NCI-H1417 treated with DMSO at 0.1 percent for 48 hours (cell line): ENCODE data around the gene IFT80.
"Not testable (repeated sequence)": the region's sequence is repeated elsewhere in the genome, so short reads cannot be mapped to it uniquely, and the experiment has no call there.

Experiments used
- DNase-seq: peaks from one replicate; lab custom pipeline; 2025; lab: John Stamatoyannopoulos, UW

The IFT80 gene

DNA sequence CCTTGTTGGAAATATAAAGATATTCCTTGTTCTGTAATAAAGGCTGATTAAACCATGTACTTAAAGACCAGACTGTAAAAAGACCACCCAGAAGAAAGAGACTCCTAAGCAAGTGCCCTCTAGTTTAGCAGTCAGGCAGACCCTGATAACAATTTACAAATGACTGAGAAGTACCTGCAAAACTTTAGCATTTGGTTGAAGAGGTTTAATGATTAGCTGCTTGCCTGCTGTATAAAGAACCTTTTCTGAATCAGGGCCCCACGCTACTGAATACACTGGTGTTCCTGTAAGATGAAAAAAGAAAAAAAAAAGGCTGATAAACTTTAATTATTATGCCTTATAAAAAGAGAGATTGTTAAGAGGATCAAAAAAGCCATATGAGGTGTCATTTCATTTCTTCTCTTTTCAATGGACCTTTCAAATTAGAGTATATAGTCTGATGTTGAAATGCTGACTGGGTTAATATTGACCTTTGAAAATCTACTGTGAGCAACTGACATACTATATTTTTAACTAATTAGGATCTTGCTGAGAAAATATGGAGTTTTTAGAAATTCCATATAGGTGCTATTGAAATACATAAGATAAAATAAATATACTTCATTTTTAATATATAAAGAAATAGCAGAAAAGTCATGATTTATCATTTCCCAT is 33.0 kb downstream of the IFT80 start:
- no peak for DNase-seq

DNA sequence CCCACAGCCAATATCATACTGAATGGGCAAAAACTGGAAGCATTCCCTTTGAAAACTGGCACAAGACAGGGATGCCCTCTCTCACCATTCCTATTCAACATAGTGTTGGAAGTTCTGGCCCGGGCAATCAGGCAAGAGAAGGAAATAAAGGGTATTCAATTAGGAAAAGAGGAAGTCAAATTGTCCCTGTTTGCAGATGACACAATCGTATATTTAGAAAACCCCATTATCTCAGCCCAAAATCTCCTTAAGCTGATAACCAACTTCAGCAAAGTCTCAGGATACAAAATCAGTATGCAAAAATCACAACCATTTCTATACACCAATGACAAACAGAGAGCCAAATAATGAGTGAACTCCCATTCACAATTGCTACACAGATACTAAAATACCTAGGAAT is 36.1 kb downstream of the IFT80 start:
- DNase-seq: not testable (repeated sequence)

DNA sequence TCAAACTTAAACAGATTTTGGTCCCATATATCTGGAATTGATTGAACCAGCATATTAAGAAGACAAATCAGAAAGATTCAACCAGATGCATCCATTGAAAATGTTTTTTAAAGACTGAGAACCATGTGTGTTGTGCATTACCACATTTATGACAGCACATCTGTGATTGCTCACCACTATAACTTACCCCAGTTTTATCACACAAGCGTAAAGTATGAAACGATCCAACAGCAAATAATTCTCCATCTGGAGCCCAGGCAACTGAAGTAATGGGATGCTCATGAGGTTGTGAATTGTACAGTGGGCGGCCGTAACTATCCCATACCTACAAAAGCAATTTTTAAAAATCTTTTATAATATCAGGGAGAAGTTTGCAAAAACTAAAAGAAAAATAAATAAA is 43.2 kb downstream of the IFT80 start:
- no peak for DNase-seq

DNA sequence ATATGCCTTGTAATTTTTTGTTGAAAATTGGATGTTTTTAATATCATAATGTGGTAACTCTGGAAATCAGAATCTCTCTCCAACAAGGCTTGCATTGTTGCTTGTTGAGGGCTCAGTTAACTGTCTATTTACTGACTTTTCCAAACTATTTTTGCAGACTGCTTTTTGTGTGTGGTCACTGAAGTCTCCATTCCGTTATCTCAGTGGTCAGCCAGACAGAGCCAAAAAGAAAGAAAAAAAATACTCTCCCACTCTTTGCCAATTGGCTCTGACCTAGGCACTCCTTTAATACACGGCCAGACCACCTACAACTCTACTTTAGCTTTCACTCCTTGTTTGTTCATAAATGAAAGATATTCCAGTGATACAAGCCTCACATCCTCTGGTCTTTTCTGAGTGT is 52.5 kb downstream of the IFT80 start:
- DNase-seq: no peak

DNA sequence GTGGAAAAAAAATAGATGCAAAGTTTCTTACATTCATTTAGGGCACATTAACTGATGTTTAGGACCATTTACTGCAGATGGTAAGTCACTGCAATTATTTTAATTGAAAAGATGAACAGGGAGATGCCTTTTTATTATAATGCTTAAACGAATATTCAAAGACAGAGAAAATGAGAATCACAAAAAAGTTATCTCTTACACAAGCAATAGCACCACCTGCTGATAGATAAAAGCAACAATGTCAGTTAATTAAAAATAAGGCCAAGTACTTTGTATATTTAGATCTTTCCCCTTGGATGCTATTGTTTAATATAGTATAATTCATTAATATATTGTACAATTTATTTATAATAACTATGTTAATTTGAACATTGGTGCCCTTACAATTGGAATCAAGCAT is 55.9 kb downstream of the IFT80 start:
- no peak for DNase-seq

DNA sequence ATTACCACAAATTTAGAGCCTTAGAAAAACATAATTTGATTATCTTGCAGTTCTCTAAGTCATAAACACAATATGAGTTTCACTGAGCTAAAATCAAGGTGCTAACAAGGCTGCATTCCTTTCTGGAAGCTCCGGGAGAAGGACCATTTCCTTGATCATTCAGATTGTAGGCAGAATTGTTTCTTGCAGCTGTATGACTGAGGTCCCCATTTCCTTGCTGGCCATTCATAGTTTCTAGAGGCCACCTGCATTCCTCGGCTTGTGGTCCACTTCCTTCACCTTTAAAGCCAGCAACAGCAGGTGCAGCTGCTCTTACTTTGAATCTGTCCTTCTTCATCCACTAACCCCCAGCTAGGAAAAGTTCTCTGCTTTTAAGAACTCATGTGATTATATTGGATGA is 58.7 kb downstream of the IFT80 start:
- no peak for DNase-seq

DNA sequence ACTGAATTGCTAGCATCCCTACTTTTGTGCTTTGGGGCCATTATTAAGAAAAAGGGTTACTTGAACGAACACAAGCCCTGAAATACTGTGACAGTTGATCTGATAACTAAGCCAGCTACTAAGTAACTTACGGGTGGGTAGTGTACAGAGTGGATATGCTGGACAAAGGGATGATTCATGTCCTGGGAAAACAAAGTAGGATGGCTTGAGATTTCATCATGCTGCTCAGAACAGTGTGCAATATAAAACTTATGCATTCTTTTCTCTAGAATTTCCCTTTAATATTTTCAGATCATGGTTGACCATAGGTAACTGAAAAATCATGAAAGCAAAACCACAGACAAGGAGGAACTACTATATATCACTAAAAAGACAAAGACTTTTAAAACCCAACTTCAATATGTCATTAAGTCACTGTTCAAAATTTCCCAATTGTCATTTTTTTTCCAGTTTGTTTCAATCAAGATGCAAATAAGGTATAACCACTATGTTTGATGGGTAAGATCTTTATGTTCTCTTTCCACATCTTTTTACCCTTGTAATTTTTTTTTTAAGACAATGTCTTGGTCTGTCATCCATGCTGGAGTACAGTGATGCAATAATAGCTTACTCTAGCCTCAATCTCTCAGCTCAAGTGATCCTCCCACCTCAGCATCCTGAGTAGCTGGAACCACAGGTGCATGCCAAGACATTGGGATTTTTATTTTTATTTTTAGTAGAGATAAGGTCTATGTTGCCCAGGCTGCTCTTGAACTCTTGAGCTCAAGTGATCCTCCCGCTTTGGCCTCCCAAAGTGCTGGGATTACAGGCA is 67.7 kb downstream of the IFT80 start:
- DNase-seq: no peak

DNA sequence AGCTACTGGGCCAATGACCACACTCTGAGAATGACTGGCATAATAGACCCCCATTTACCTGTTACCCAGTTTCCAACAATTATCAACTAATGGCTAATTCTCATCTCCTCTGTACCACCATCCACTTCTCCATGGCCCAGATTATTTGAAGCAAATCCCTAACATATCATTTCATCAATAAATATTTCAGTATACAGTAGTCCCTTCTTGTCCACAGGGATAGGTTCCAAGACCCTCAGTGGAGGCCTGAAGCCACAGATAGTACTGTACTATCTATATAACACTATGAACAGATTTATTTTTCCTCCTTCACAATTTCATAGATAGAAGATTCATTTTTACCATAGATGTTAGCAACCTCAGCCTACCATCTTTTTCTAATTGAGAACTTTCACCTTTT is 68.3 kb downstream of the IFT80 start:
- no peak for DNase-seq

DNA sequence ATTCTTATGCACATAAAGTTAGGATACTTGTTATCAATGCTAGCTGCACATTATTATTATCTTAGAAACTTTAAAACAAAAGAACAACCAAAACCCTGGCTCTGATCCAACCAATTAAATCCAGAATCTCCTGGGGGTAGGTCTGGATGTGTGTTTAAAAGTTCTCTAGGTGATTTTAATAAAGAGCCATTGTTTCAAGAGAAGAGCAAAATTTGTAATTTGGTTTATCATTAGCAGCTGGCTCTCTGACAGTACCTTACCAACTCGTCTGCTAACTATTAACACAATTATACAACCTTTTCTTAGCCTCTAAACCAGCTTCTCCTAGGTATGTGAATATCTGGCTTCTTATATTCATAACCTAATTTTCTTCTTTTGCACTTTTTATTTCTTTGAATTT is 68.9 kb downstream of the IFT80 start:
- DNase-seq: no peak

DNA sequence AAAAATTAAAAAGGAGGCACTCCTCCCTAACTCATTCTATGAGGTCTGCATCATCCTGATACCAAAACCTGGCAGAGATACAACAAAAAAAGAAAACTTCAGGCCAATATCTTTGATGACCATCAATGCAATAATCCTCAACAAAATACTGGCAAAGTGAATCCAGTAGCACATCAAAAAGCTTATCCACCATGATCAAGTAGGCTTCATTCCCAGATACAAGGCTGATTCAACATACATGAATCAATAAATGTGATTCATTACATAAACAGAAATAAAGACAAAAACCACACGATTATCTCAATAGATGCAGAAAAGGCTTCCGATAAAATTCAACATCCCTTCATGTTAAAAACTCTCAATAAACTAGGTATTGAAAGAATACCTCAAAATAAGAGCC is 72.7 kb downstream of the IFT80 start:
- DNase-seq: not testable (repeated sequence)

DNA sequence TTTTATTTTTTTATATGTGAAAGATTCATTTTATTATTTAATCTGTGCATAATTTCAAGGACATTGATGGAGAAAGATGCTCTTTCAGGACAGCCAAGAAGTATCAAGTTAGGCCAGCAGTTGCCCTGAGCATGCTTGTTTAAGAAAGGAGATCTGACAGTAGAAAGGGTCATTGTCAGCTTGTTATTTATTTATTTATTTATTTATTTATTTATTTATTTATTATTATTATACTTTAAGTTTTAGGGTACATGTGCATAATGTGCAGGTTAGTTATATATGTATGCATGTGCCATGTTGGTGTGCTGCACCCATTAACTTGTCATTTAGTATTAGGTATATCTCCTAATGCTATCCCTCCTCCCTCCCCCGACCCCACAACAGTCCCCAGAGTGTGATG is 77.2 kb downstream of the IFT80 start:
- DNase-seq: not testable (repeated sequence)

DNA sequence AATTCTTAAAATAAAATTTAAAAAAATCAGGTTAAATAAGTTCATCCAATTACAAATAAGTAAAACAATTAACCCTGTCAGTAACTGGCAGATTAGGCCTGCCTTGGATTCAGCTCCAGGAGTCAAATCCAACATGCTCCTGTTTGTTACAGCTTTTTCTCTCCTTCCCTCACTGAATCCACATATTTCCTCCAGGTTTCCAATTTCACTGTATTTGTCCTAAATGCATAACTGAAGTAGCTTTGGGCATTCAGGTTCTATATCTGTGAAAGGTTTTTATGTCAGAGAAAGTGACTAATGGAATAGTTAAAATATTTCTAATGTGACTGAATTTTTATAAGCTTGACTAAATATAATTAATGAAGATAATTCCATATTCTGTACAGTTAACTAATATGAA is 79.7 kb downstream of the IFT80 start:
- no peak for DNase-seq

DNA sequence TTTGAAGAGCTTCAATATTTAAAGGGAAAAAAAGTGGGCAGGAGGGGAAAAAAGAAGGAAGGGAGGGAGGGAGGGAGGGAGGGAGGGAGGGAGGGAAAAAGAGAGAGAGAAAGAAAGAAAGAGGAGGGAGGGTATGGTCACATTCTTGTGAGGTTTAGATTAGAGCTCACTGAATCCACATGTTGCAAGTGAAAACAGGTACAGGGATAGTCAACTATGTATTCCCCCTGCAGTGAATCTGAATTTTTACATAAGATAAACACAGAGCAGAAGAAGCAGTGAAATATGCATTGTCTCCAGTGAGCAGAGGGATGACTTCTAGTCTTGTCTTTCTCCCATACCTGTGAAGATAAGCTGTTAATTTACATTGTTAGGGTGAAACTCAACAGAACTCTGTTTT is 84.0 kb downstream of the IFT80 start:
- no peak for DNase-seq

DNA sequence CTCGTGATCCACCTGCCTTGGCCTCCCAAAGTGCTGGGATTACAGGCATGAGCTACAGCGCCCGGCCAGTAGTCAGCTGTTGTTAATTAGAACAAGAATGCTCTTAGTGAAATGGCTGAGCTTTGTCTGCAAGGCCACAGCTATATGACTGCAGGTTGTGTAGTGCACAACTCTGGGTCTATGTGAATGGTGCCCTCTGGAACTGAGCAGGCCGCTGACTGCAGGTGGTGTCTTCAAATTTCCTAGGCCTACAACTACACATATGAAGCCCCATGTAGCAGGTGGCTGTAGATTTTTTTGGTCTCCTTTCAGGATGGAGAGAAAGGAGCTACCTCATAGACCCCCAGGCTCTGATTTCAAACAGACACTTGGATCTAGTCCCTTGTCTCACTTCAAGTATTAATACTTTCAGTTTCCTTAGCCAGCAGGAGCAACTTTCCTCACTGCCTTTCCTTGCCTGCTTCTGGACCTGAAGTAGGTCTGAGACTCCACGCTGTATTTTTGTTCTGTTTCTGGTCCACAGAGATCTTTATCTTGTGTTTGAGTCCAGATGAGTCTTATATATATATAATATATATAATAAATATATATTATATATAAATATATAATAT is 86.9 kb downstream of the IFT80 start:
- no peak for DNase-seq

DNA sequence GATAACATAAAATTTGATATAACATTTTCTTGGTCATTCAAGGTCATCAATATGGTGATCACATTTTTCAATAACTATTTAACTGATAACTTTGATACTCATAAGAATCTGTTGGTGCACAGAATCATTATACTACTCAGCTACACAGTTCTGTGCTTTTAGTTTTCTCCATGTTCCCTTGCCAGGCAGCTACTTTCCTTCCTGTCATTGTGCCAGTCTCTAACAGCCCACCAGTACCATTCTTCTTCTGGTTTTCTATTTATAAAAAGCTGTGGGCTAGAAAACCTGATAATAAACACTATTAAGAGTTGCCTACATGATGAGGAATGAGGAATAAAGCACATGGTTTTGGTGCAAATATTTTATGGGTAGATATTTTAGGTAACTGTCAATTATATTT is 96.2 kb downstream of the IFT80 start:
- DNase-seq: no peak

DNA sequence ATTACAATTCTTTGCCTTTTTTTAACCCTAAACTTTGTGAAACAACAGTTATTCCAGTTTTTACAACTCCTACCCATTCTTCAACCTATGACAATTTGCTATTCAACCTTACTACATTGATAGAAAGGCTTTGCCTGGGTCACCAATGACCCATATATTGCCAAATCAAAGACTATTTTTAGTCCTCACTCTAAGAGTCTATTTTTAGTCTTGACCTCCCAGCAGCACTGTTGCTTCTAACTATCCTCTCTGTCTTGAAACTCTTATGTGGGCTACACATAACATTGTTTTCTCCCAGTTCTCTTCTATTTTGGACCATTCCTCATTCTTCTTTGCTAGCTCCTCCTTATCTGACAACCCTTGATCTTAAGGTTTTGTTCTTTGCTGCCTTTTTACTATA is 102.4 kb downstream of the IFT80 start:
- DNase-seq: no peak

DNA sequence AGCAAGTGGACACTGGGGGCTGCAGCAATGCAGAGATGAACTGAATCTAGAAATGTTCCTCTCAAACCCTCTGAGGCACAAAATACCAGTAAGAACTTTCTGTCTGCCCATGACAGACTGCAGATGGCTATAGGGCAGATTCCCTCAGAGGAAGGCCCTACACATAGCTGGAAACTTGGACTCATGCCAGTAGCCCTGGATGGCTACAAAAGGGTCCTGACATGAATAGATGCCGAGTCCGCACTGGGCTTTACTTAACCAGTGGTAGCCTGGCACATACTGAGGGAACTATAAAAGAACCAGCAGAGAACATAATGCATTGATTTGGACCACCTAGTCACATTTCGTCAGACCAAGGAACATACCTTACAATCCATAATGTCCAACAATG is 107.1 kb downstream of the IFT80 start:
- no peak for DNase-seq

DNA sequence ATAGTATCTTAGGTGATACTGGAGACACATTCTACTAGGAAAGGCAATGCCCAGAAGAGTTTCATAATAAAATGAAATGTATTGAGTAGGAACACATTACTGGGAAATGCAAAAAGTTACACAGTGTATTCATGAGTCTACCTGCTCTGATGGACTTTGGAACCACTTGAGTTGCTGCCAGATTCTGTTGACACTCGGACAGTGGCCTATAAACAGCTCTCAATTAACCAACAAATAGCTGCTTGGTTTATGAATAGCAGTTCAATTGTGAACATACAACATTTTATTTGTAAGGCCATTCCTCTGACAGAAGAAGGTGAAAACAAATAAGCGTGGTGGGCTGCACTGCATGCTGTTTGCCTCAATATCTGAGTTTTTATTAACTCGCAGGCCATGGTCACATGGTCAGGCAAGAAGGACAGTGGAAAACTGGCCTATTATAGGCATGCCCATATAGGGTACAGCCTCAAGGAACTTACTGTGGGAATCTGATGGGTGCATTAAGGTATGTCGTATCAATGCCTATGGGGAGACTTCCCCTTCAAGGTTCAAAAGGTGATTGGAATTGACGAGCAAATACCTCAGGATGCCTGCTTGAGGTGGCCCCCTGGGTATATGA is 107.6 kb downstream of the IFT80 start:
- no peak for DNase-seq

DNA sequence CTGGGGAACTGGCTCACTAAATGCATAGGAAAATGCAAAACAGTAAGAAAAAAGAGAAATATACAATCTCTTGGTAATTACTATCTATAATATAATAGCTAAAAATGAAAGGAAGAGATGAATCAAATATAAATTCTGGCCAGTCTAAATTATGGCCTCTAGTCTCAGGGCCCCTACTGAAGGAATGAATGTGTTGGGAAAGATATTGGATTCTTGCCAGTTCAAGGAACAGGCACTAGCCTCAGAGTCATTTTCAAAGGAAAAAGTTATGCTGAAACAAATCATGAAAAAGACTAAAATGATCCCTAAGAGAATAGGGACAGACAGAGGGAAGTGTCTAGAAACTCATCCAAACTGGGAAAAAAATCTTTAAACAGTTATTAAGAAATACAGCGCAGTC is 111.4 kb downstream of the IFT80 start:
- DNase-seq: no peak

DNA sequence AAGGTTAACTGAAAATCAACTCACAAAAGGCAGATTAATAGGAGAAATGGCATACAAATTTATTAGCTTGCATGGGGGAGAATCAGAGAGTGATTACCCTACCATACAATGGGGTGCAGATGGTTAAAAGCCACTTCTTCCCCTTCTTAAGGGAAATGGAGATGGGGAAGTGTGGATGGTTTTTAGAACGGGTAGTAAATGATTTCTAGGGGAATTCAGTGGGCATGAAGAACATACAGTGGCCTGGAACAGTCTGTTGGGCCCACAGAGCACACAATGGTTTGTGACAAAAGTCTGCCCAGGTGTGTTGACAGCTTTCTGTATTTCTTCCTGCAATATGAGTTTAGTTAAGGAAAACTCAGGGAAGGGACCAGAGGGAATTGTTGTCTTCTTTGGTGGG is 112.8 kb downstream of the IFT80 start:
- DNase-seq: no peak

DNA sequence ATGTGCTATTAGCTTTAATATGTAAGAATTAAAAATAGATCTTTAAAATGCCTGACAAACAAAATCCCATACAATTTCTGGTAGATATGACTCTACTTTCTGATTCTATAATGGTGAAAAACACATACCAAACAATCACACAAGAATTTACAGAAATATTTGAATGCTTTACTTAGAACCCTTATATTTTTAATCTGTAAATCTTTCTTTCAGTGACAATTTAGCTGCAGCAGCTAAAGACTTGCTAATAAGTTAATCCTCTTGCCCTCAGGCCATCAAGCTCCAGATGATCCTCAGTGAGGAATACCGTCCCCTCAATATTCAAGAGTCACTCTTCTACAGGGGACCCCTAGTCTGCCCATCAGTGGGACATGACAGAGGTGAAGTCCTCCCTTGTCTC is 118.2 kb downstream of the IFT80 start:
- no peak for DNase-seq

DNA sequence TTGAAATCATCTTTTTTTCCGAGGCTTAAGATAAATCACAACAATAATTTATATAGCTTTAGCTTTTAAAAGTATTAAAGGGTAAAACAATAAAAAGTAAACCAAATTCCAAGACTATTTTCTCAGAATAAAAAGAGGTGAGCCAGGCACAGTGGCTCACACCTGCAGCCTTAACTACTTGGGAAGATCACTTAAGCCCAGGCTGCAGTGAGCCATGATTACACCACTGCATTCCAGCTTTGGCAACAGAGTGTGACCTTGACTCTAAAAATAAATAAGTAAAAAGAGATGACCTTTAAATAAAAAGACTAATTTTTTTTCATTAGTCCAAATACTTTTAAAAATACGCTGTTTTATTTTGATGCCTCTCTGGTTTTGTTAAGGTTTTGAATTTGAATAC is 119.4 kb downstream of the IFT80 start:
- no peak for DNase-seq

DNA sequence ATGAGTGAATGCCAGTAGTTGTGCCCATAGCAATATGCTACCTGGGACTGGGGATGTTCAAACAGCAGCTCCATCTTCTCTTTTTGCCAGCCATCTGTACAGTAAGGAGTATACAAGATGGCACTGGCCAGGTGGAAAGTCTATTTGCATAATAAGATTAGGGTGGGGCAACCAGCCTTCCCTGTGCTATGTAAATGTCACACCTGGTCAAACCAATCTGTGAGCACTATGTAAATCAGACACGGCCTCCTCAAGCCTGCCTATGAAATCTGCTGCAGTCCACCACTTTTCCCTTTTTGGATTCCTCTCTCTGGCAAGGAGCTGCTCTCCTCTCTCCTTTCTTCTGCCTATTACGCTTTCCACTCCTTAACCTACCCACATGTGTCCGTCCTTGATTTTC is 120.8 kb downstream of the IFT80 start:
- no peak for DNase-seq
